Measurements from ENCODE around the gene TRIM14.
"Not testable (repeated sequence)": the region's sequence is repeated elsewhere in the genome, so short reads cannot be mapped to it uniquely, and the experiment has no call there.

- TF ChIP-seq POLR2AphosphoS5 (IDR thresholded peaks at IDR 0.05; ENCODE audit: borderline replicate concordance, low read depth, low read length); EZH2 (IDR thresholded peaks at IDR 0.05): not testable (repeated sequence)
These were observed 99.2 kb downstream of the TRIM14 start for GRCh38 chr9:98019869-98020268.
